ENCODE results near the gene LHCGR.
"Not testable (repeated sequence)": the region's sequence is repeated elsewhere in the genome, so short reads cannot be mapped to it uniquely, and the experiment has no call there.

The LHCGR gene

DNA sequence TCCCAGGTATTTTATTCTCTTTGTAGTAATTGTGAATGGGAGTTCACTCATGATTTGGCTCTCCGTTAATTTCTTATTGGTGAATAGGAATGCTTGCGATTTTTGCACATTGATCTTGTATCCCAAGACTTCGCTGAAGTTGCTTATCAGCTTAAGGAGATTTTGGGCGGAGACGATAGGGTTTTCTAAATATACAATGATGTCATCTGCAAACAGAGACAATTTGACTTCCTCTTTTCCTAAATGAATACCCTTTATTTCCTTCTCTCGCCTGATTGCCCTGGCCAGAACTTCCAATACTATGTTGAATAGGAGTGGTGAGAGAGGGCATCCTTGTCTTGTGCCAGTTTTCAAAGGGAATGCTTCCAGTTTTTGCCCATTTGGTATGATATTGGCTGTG is 51.9 kb downstream of the LHCGR start:
- not testable (repeated sequence) for DNase-seq

GRCh38 chr2:48699348-48699930 is 56.1 kb downstream of the LHCGR start:
- no peak for DNase-seq

GRCh38 chr2:48696881-48697280 is 58.6 kb downstream of the LHCGR start:
- DNase-seq: no peak

- no peak for DNase-seq
Observed at GRCh38 chr2:48695991-48696390, 59.5 kb downstream of the LHCGR start.

GRCh38 chr2:48694149-48694548 is 61.4 kb downstream of the LHCGR start:
- DNase-seq: no peak

GRCh38 chr2:48693645-48694044 is 61.9 kb downstream of the LHCGR start:
- no peak for DNase-seq

- no peak for DNase-seq
Observed at GRCh38 chr2:48693066-48693465, 62.5 kb downstream of the LHCGR start.

GRCh38 chr2:48691935-48692691 is 63.4 kb downstream of the LHCGR start:
- no peak for DNase-seq

GRCh38 chr2:48685126-48685525 is 70.4 kb downstream of the LHCGR start:
- no peak for DNase-seq

- DNase-seq: no peak
Observed at GRCh38 chr2:48677450-48677849, 78.1 kb downstream of the LHCGR start.

DNA sequence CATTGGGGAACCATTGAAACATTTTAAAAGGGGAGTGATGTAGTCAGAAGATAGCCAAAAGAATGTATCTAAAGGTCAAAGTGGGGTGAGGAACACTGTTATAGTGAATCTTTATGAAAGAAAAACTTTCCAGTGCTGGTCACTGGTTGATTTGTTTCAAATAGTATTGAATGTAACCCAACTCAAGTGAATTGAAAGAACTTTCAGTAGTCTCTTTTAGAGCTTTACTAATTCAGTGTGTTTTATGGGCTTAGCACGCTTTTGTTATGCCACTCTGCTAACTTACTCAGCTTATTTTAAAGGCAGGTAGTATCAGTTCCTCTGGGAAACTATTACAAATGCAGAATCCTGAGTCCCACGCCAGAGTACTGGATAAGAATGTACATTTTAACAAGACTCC is 80.6 kb downstream of the LHCGR start:
- DNase-seq: no peak

DNA sequence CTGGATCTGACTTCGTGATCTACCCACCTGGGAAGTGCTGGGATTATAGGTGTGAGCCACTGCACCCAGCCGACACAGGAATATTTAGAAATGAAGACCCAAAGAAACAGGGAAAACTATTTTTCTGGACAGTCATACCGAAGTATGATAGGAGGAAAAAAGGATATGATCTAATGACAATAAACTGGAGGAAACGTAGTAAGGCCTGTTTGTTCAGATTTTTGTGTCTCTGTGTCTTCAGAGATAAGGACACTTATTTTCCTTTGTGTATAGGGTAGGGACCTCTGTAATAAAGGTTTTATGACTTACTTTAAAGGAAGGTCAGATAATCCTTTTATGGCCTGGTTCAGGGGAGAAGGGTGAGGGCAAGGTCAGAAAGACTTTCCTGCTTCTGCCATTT is 81.9 kb downstream of the LHCGR start:
- DNase-seq: no peak

- DNase-seq: no peak
Observed at GRCh38 chr2:48668992-48669391, 86.5 kb downstream of the LHCGR start.

DNA sequence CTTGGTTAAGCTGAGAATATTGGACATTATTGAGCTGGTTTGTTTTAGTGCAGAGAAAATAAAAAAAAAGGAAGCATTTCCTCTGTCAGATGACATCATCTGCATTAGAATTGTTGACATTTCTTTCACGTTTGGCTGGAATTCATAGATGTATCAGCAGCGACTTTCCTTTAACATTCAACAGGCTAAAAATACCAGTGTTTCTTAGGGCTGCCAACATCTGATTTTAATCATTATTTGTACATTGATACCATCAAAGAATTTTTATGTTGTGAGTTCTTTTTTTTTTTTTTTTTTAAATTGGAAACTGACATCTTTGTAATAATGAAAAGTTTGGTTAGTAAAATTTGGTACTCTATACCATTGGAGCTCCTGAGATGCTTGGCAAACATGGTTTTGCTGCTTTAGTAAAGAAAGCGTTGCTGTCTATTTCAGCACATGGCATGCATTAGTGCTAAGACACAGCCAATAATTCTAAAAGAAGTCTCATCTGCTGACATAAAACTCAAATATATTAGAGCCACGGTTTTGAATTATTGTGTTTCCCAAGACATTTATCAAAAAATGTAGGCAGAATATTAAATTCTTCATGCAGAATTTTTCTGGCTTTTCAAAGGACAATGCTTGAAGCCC is 104.2 kb downstream of the LHCGR start:
- DNase-seq: no peak

DNA sequence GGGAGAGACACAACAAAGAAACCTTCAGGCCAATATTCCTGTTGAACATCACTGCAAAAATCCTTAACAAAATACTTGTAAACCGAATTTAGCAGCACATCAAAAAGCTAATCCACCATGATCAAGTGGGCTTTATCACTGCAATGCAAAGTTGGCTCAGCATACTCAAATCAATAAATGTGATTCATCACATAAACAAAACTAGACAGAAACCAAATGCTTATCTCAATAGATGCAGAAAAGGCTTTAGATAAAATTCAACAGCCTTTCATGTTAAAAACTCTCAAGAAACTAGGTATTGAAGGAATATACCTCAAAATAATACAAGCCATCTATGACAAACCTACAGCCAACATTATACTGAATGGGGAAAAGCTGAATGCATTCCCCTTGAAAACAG is 117.3 kb downstream of the LHCGR start:
- DNase-seq: no peak

Measured in activated T-cell treated with anti-CD3 and anti-CD28 coated beads for 4 hours (primary cell).